NCI-H146 treated with DMSO at 0.1 percent for 48 hours (cell line): ENCODE measurements around the gene NUBPL.
"Not testable (repeated sequence)": the region's sequence is repeated elsewhere in the genome, so short reads cannot be mapped to it uniquely, and the experiment has no call there.

Experiments used
- DNase-seq: peaks from one replicate; lab custom pipeline; 2025; ENCODE audit not compliant: unreplicated experiment; lab: John Stamatoyannopoulos, UW

The NUBPL gene

DNA sequence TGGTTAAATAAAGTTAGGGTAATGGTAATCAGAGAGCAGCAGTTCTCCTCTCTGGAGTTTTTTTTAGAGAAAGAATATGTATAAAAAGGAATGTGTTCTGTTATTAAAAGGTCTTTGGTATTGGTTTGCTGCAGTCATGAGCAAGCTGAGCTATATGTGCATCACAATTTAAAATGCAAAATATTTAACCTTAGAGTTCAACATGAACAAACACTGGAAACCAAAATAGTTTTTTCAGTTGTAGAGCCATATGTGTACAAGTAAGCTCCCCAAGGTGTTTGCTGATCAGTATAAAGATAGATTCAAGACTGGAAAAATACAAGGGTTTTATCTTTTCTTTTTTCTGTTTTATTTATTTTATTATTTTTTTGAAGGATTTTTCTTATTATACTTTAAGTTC lies 245.0 kb downstream of the NUBPL start:
- DNase-seq = no peak

DNA sequence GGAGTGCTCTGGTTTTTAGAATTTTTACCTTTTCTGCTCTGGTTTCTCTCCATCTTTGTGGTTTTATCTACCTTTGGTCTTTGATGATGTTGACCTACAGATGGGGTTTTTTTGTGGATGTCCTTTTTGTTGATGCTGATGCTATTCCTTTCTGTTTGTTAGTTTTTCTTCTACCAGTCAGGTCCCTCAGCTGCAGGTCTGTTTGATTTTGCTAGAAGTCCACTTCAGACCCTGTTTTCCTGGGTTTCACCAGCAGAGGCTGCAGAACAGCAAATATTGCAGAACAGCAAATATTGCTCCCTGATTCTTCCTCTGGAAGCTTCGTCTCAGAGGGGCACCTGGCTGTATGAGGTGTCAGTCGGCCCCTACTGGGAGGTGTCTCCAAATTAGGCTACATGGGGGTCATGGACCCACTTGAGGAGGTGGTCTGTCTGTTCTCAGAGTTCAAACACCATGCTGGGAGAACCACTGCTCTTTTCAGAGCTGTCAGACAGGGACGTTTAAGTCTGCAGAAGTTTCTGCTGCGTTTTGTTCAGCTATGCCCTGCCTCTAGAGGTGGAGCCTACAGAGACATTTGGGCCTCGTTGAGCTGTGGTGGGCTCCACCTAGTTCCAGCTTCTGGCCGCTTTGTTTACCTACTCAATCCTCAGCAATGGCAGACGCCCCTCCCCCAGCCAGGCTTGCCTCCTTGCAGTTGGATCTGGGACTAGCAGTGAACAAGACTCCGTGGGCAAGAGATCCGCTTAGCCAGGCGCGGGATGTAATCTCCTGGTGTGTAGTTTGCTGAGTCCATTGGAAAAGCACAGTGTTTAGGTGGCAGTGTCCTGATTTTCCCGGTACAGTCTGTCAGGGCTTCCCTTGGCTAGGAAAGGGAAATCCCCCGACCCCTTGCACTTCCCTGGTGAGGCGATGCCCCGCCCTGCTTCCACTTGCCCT lies 250.8 kb downstream of the NUBPL start:
- DNase-seq = not testable (repeated sequence)

DNA sequence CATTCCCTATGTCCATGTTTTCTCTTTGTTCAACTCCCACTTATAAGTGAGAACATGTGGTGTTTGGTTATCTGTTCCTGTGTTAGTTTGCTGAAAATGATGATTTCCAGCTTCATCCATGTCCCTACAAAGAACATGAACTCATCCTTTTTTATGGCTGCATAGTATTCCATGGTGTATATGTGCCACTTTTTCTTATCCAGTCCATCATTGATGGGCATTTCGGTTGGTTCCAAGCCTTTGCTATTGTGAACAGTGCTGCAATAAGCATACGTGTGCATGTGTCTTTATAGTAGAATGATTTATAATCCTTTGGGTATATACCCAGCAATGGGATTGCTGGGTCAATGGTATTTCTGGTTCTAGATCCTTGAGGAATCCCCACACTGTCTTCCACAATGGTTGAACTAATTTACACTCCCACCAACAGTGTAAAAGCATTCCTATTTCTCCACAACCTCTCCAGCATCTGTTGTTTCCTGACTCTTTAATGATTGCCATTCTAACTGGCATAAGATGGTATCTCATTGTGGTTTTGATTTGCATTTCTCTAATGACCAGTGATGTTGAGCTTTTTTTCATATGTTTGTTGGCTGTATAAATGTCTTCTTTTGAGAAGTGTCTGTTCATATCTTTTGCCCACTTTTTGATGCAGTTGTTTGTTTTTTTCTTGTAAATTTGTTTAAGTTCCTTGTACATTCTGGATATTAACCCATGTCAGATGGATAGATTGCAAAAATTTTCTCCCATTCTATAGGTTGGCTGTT lies 252.7 kb downstream of the NUBPL start:
- not testable (repeated sequence) for DNase-seq

DNA sequence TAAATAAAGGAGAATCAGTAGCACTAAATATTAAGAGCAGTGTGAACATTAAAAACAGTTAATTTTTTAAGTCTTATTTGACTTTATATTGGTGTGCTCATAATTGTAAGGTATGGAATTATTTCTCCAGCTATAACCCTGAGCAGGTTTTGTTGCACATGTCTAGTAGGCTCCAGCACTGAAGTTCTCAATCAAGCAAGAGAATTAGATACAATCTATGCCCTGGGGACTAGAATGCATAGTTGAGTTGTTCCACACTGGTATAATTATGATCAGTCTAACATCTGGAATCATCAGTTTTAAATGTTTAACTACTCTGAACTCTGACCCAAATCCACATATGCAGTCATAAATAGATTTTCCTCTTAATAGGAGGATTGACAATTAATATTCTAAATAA lies 258.1 kb downstream of the NUBPL start:
- no peak for DNase-seq

DNA sequence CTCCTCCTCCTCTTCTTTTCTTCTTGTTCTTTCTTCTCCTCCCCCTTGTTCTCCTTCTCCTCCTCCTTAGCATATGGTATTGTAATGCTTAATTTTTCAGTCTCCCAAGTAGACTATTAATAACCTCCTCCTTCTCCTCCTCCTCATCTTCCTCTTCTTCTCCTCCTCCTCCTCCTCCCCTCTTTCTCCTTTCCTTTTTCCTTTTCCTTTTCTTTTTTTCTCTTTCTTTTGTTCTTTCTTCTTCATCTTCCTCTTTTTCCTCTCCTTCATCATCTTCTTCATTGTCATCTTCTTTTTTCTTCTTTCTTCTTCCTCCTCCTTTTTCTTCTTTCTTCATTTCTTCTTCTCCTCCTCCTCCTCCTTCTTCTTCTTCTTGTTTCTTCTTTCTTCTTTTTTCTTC lies 264.3 kb downstream of the NUBPL start:
- DNase-seq = no peak

DNA sequence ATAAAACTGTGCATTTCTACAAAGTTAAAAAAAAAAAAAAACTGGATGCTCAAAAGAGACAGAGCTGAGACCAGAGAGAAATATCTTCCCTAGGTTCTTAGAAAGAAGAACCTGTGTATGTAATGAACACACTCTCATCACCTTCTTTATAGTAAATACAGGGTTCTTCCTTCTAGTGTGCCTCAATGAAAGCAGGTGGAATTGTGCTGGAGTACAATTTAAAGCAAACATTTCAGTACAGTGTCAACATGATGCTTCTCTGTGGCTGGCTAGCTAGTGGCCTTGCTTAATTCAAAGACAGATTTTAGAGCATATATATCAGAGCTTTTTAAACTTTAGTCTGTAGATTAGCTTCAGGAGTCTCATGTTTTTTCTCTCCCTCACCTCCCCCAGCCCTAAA lies 266.1 kb downstream of the NUBPL start:
- DNase-seq = no peak

DNA sequence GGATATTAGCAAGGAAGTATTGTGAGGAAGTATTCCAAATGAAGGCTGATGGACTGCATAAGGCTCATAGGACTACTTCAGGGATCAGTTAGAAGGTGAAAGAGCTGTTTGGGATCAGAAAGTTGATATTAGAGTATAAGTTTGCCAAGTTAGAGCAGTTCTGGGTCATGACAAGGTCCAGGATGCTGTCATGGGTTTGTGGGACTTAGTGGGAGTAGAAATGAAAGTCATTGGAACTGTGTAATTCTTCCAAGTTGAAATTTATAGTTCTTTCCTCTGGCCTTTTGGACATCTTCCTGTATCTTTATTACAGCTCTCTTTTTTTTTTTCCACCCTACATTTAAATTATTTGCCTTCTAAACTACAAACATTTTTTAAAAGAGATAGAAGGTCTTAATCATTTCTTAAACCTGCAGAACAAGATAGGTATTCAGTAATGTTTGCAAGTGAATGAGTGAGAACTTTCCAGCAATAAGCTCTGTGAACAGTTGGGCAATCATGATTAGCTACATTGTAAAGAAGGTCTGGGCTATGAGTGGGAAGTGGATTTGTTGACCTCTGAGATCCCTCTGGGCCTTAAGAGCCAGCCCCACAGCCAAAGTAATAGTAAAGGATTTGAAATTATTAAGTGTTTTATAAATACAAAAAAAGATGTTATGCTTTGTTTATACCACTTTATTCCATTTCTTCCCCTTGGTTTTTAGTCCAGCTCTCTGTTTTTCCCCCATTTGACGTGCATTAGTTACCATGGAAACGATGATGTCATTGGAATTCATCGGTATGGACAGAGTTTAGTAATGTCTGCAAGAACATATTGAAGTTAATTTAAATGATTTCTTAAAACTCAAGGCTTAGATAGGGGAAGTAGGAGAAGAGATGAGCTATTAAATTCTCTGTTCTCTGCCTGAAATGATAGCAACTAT lies 268.0 kb downstream of the NUBPL start:
- no peak for DNase-seq

DNA sequence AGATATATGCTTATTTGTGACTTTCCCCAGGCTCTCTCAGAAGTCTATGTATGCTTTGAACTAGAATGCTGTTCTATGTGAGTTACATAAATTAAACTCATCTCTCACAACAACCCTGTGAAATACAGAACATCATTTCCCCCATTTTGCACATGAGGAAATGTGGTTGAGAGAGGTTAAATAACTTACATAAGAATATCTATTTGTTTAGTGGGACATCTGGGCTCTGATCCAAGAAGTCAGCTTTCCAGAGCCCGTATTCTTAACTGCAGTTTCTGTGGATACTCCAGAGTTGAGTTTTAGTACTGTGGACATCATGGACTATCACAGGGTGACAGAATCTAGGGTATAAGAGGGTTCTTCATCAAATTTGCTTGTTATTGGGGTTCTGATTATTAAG lies 273.4 kb downstream of the NUBPL start:
- DNase-seq = no peak

DNA sequence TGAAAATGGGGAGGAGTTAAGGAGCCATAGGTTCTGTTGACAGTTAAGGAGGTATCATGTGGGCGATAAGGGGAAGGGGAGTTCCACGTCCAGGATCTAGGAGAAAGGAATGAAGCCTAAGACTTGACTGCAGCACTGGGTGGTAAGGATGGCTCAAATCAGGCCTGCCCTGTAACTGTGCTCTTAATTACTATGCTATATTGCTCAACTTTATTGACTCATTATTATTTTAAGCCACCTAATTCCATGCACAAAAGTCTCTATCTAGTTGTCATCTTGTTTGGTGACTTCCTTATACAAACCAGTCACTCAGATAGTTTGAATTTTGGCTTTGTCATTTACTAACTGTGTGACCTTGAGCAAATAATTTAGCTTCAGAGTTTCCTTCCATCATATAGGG lies 273.8 kb downstream of the NUBPL start:
- no peak for DNase-seq

DNA sequence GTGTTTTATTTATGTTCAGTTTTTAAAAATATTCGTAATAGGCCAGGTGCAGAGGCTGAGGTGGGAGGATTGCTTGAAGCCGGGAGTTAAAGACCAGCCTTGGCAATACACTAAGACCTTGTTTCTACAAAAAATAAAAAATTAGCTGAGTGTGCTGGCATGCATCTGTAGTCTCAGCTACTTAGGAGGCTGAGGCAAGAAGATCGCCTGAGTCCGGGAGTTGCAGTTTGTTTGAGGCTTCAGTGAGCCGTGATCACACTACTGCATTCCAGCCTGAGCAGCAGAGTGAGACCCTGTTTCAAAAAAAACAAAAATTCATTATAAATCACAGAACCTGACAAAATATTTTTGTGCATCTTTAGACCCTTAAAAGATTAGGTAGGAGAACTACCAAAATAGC lies 275.8 kb downstream of the NUBPL start:
- no peak for DNase-seq

DNA sequence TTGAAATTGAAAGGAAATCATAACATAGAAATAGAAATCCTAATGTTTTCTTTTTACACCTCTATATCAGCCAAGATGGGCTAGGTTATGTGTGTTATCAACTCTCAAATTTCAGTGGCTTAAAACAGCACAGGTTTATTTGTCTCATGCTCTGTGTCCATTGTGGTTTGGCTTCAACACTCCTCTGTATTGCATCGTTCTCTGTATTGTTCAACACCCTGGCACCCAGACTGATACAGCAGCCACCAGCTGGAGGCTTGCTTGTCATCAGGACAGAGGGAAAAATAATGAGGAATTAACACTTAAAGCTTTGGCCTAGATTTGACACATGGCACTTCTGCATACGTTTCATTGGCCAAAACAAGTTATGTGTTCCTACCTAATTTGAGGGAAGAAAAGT lies 281.7 kb downstream of the NUBPL start:
- no peak for DNase-seq

DNA sequence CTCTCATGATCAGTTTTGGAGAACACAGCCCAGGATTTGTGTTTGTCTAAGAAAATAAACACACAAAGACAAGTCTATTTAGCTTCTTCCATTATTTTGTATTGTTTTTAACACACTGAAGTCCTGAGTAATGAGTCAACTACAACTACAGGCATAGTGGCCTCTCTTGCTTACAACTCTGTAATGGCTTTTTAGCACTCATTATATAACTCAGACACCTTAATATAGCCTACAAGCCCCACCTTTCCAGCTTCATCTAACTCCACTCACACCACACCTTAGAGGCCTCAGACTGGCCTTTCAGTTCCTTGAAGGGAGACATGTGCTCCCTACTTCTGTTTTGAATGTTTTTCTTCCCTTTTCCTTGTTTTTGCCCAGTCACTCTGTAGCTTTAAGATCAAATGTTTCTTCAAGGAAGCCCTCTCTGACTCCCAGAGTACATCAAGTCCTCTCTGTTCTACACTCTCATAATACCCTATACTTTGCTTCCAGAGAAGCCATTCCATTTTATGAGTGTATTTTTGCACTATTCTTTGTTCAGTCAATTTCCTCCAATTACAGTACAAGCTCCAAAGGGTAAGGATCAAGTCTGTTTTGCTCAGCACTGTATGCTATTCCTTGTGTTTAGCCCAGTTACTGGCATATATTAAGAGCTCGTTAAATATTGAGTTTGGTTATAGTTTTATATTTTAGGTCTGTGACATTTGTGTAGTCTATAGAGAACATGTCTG lies 282.3 kb downstream of the NUBPL start:
- DNase-seq = no peak

DNA sequence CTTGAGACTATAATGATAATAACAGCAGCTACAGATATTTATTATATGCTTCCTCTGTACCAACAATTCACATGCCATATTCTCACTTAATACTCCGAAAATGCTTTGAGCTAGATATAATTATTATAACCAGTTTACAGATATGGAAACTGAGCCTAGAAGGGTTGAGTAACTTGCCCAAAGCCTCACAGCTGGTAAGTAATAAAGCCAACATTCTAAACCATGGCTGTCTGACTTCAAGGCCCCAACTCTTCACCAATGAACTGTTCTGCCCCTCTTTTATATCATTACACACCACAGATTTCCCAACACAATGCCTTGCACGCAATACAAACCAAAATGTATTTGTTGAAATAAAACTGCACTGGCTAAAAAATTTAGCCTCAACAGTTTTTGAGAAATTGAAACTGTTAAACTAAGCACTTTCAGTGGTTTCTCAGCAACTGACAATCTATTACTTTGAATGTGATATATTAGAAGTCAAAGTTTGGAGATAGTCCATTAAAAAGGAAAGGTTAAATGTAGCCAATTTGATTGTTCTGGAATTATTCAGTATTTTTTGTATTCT lies 293.4 kb downstream of the NUBPL start:
- no peak for DNase-seq

DNA sequence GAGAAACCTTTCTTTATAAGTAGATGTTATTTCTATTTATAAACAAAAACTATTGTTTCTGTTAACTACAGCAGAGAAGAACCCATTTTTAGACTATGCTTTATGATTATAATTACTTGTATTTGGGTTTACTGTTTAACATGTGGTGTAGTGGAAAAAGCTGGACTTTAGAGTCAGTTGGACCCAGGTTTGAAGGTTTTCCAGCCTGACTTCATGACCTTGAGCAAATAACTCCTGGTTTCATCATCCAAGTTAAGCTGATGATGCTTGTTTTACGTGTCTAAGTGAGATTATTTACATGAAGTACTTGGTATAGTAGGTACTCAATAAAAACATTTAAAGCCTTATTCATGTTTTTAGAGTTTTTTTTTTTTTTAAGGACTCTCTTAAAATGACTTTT lies 294.1 kb downstream of the NUBPL start:
- DNase-seq = no peak

DNA sequence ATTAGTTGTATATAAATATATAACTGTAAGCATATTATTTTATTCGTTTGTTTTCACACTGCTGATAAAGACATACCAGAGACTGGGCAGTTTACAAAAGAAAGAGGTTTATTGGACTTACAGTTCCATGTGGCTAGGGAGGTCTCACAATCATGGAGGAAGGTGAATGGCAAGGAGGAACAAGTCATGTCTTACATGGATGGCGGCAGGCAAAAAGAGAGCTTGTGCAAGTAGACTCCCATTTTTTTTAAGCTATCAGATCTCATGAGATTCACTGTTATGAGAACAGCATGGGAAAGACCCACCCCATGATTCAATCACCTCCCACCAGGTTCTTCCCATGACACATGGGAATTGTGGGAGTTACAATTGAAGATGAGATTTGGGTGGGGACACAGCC lies 294.8 kb downstream of the NUBPL start:
- DNase-seq = not testable (repeated sequence)

DNA sequence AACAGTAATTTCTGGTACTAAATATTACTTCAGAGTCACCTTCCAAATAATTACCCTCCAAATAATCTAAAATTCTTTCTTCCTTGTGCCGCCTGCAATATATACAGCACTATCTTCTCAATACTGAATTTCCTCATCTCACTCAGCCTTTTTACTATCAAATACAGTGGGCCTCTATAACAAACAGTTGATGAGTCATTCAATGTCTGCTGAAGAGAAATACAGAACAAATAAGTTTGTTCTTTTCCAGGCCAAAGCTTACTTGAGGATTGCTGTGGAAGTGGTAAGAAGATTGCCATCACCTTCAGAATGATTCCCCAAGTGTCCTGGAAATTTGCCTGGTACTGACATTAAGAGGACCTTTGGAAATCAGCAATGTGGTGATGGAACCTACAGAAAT lies 297.7 kb downstream of the NUBPL start:
- DNase-seq = no peak

DNA sequence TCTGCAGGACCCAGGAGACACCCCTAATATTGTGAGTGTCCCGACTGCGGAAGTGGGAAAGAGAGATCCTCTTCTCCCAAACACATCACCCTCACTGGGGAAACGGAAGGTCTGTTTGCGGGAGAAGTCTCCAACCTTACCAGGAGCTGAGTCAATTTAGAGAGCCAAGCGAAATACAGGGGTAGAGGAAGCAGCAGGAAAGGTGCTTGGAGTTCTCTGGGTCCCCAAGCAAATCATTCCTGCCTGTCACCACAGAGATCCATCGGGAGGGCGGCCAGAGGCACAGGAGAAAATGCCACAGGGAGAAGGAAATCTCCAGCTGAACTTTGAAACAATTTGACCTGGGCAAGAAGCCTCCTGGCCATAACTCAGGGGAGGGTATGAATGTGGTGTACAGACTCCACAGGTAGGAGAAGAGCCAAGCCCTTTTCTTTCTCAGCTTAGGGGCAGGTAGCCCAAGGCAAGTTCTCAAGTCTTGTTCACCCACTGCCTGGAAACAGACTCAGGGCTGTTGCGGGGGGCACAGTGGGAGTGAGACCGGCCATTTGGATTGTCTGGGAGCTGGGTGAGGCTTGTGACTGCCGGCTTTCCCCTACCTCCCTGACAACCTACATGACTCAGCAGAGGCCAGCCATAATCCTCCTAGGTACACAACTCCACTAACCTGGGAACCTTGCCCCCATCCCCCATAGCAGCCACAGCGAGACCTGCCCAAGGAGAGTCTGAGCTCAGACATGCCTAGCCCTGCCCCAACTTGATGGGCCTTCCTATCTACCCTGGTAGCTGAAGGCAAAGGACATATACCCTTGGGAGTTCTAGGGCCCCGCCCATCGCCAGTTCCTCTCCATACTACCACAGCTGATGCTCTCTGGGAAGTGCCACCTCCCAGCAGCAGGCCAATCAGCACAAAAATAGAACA lies 304.0 kb downstream of the NUBPL start:
- no peak for DNase-seq

DNA sequence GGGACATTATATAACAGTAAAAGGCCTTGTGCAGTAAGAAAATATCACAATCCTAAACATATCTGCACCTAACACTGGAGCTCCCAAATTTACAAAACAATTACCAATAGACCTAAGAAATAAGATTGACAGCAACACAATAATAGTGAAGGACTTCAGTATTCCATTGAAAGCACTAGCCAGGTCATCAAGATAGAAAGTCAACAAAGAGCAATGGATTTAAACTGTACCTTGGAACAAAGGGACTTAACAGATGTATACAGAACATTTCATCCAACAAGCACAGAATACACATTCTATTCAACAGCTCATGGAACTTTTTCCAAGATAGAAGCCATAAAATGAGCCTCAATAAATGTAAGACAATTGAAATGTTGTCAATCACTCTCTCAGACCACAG lies 306.4 kb downstream of the NUBPL start:
- no peak for DNase-seq

DNA sequence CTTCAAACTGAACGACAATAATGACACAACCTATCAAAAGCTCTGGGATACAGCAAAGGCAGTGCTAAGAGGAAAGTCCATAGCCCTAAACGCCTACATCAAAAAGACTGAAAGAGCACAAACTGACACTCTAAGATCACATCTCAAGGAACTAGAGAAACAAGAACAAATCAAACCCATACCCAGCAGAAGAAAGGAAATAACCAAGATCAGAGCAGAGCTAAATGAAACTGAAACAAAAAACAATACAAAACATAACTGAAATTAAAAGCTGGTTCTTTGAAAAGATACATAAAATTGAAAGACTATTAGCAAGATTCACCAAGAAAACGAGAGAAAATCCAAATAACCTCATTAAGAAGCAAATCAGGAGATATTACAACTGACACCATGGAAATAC lies 306.9 kb downstream of the NUBPL start:
- DNase-seq = not testable (repeated sequence)
